MG63 (cell line): ENCODE results near the gene SEC62. TPM values are rescaled to one million over a fixed set of nuclear protein-coding genes. Genes with fewer than 3 reads are reported as not detected.

Source experiments
- DNase-seq: peaks from one replicate; pipeline ENCODE4 v3.0.0-alpha.2; 2020
- H3K27me3 ChIP-seq: fragments of 250-450 bp; sonication (Bioruptor Pico); 2 replicates; pipeline ENCODE4 v1.5.1; 2020; ENCODE audit warnings: mild to moderate bottlenecking, moderate library complexity
- H3K36me3 ChIP-seq: fragments of 250-450 bp; sonication (Bioruptor Pico); 2 replicates; pipeline ENCODE4 v1.5.1; 2020; ENCODE audit warnings: mild to moderate bottlenecking, moderate library complexity
- H3K4me3 ChIP-seq: fragments of 250-450 bp; sonication (Bioruptor Pico); 2 replicates; pipeline ENCODE4 v1.5.1; 2020; ENCODE audit warnings: mild to moderate bottlenecking, moderate library complexity
- H3K9me3 ChIP-seq: fragments of 250-450 bp; sonication (Bioruptor Pico); 2 replicates; pipeline ENCODE4 v1.5.1; 2020; ENCODE audit warnings: mild to moderate bottlenecking, moderate library complexity
- total RNA-seq: library from RNA; depleted of rRNA; stranded (reverse); fragments of >200 nt; shearing (Covaris generic); gene quantifications from 2 replicates; pipeline ENCODE4 v1.2.3, GENCODE V29; 2014; ENCODE audit warnings: low replicate concordance; rRNA removed

Gene SEC62
- total RNA-seq, 1 experiment from 2014 or later, result 12.2 TPM

DNA sequence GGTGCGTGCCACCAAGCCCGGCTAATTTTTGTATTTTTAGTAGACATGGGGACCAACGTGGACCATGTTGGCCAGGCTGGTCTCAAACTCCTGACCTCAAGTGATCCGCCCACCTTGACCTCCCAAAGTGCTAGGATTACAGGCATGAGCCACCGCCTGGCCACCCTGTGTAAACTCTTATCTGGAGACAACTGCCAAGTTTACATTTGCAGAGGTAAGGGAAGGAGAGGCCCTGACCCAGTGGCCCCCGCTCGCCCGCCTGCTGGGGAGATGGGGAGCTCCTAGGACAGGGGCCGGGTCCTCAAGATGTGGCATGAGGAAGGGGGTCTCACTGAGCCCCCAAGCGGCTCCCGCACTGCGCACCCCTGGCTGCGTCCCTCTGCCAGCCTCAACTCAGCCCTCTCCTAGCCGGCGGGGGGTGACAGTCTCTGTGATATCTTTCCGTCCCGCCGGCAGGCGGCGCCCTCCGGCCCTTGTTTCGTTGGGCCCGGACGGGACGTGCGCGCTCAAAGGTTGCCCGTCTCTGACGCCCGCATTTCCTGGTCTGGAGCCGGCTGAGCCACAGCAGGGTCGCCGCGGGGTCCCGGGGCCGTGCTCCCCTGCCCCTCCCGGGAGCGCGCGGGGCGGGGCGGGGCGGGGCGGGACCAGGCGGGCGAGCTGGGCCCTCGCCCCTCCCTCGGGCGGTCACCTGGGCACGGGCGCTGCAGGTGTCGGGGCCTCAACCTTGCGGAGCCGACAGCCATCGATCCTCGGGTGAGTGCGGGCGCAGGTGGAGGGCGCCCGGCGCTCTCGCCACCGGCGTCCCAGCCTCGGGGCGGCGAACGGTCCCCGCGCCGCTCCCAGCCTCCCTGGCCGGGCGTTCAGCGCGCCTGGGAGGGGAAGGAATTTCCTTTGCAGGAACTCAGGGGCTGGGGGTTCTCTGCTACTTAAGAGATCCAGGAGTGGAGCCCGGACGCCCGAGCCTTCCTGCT is 71.1 kb downstream of the SEC62 start, which contains the start of gene GPR160:
Gene GPR160 (plus strand): TSS at position 533 of the 971 bp plus-strand sequence. CDS start 45,978 bp downstream, outside the sequence.
- H3K4me3 ChIP-seq, result peak within 1 kb of the TSS; percentile 42

DNA sequence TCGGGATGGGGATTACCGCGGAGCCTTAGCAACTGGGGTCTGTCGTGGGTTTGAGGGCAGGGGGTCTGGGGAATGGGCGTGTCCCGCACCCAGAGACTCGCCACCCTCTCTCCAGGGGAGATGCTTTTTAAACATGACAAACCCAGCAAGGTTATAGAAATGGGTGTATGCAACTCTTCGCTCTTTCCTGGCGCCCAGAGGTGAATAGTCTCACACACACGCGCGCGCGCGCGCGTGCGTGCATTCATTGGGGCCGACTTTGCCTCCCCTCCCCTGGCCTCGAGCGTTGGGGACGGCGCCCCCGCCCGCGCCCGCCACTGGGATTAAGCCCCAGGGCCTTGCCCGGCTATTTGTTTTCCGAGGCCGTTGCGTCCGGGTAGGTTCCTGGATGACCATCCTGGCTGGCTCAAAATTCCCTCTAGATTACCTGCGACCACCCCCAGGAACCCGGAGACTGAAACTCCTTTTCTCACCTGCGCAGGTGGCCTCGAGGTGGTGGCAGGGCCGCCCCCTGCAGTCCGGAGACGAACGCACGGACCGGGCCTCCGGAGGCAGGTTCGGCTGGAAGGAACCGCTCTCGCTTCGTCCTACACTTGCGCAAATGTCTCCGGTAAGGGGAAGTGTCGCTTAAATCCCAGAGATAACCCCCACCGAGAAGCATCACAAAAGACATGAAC is 72.0 kb downstream of the SEC62 start:
- Histone ChIP-seq H3K4me3 (peak overlapping the region; percentile 42), H3K27me3 (peaks cover 21% of the 10 kb centered on the region), H3K36me3 (no peaks in the 10 kb centered on the region), H3K9me3 (no peaks in the 10 kb centered on the region)
- no peak for DNase-seq

More for the DNA sequence above, 71.1 kb downstream of the SEC62 start, which contains the start of gene GPR160:
- no peaks in the 10 kb centered on the region for H3K9me3 ChIP-seq
- H3K36me3 ChIP-seq, result no peaks in the 10 kb centered on the region
- peaks cover 21% of the 10 kb centered on the region for H3K27me3 ChIP-seq
- DNase-seq, result peak; percentile 74

DNA sequence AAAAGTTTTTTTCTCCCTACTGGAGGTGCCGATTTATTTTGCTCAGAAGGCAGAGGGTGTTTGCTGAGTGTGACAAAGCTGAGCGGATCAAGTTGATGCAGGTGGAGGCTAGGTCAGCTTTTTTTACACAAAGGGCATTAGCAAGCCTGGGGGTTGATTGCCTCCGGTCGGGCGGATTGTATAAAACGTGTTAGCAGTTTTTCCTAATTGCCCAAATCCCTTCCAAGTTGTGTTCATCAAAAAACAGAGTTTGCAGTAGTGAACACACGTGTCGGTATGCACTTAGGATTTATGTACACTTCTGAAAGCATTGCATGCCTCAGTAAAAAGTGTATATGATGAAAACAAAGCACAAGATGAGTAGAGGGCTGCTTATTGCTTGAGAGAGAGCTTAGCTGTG is 73.8 kb downstream of the SEC62 start:
- Histone ChIP-seq H3K27me3 (peaks cover 21% of the 10 kb centered on the region), H3K36me3 (no peaks in the 10 kb centered on the region), H3K4me3 (no peak overlapping the region), H3K9me3 (no peaks in the 10 kb centered on the region)
- DNase-seq, result no peak

DNA sequence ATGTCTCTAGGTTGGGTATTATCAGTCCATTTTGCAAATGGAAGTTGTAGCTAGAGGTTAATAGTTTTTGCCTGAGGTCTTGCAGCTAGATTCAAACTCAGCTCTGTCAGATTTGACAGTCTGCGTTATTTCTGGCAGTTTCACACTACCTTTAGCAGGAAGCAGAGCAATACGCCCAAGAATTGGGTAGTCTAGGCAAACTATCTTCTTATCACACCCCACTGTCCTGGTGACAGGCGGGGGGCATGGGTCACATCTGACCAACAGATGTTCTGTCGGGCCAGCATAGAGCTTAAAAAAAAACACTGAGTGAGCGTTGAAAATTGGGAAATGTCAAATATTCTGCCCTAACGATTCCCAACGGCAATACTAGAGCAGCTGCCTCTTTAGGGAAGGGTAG is 76.9 kb downstream of the SEC62 start:
- Histone ChIP-seq H3K4me3 (no peak overlapping the region), H3K9me3 (no peaks in the 10 kb centered on the region), H3K27me3 (peaks cover 16% of the 10 kb centered on the region), H3K36me3 (no peaks in the 10 kb centered on the region)
- DNase-seq, result no peak

DNA sequence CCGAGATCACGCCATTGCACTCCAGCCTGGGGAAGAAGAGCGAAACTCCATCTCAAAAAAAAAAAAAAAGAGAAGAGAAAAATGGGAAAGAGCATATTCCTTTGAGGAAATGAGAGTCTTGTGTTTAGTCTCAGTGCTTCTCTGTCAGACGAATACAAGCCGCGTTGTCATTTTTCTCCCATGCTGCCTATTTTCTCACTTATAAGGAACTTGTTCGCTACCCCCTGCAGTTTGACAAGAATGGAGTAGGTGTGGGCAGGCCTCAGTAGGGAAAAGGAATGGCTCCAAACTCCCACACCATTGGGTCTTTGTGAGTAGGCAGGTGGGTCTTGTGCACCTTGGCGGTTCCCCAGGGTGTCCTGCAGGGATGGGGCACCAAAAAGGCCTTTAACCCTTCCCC is 77.7 kb downstream of the SEC62 start:
- no peak overlapping the region for H3K4me3 ChIP-seq
- no peaks in the 10 kb centered on the region for H3K9me3 ChIP-seq
- no peaks in the 10 kb centered on the region for H3K36me3 ChIP-seq
- peaks cover 10% of the 10 kb centered on the region for H3K27me3 ChIP-seq
- no peak for DNase-seq

DNA sequence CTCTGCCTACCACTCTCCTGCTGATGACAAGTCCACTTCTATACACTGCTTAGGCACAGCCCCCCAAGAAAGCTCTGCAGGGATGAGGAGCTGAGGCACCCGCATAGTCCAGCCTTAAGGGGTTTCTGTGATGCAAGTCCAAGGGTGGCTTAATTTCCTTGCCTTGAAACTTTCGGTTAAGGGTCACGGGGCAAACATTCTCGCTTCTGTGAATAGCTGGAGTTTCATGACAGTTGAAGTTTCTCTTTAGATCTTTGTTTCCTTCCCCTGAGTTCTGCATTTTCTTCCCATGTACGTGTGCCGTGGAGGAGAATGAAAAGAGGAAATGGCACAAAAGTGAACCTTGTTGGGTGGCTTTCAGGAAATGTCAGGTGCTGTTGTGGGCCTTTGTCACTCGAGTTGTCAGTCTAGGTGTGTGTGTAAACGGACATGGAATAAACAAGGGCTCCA is 78.2 kb downstream of the SEC62 start:
- DNase-seq, result no peak
- Histone ChIP-seq H3K9me3 (no peaks in the 10 kb centered on the region), H3K4me3 (no peak overlapping the region), H3K36me3 (no peaks in the 10 kb centered on the region), H3K27me3 (peaks cover 8% of the 10 kb centered on the region; the same call in 1 of the 2 replicates)

DNA sequence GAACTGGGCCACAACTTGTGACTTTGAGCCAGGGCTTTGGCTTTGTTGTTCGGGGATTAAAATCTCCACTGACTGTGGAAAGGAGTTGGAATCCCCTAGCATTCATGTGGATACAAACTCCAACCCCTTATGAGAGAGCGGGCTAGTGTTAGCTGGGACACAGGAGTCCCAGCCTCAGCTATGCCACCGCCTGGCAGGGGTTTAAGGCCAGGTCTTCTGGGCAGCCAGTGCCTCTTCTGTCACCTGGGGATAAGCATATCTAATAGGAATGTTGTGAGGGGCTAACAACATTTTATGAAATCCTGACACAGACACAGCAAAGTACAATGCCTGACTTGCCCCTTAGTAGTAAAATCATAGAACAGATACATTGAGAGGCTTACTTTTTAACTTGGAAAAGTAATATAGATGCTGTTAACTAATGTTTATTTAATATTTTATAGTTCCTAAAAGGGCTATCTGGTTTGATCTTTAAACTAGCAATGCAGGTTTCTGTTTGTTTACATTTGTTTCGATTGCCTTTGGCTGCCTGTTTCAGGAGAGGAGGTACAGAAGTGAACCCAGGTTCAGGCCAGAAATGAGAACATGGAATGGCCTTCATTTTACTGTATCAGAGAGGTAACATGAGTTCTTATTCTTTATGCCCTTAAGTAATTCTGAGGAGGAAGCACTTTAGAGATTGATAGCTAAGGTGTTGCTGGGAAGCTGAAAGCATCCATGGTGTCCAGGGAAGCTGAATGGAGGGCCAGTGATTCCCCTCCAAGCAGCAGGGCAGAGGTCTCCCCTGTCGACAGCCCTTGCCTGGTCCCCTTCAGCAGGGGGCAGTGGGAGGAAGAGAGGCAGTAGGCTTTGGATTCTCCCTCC is 79.9 kb downstream of the SEC62 start:
- no peaks in the 10 kb centered on the region for H3K27me3 ChIP-seq
- H3K36me3 ChIP-seq, result no peaks in the 10 kb centered on the region
- DNase-seq, result no peak
- H3K9me3 ChIP-seq, result no peaks in the 10 kb centered on the region
- no peak overlapping the region for H3K4me3 ChIP-seq

DNA sequence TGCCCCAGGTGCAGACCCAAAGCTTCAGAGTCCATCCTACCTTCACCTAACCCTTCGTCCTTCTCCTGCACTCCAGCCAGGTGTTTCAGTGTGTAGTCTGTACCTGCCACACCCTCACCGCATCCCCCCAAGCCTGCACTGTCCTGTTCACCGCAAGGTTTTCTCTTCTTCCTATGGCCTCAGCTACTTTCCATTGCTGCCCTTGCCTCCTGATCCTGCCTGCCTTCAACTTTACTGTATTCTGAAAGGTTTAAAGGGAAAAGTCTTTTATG is 80.5 kb downstream of the SEC62 start:
- H3K9me3 ChIP-seq, result no peaks in the 10 kb centered on the region
- no peaks in the 10 kb centered on the region for H3K36me3 ChIP-seq
- H3K27me3 ChIP-seq, result no peaks in the 10 kb centered on the region
- no peak for DNase-seq
- no peak overlapping the region for H3K4me3 ChIP-seq

Other genes starting within 250 kb of the SEC62 start
- gene TERC, start 201.7 kb upstream of the SEC62 start, total RNA-seq, result 149 and 154 TPM in 2 replicates
- 4.3 and 6.0 TPM in 2 replicates for gene ACTRT3, start 197.2 kb upstream of the SEC62 start, total RNA-seq
- gene MYNN, start 193.4 kb upstream of the SEC62 start, total RNA-seq, result 22.9 and 33.0 TPM in 2 replicates
- gene LRRIQ4, start 153.9 kb upstream of the SEC62 start, total RNA-seq, result not detected in 2 replicates
- gene LRRC34, start 153.9 kb upstream of the SEC62 start, total RNA-seq, result 3.9 and 12.2 TPM in 2 replicates
- not detected in 2 replicates for gene LRRC31, start 96.9 kb upstream of the SEC62 start, total RNA-seq
- not detected in 2 replicates for gene SAMD7, start 55.2 kb upstream of the SEC62 start, total RNA-seq
- gene GPR160, start 71.2 kb downstream of the SEC62 start, total RNA-seq, result 1.3 and 4.3 TPM in 2 replicates
- gene PHC3, start 214.9 kb downstream of the SEC62 start, total RNA-seq, result 9.5 and 11.1 TPM in 2 replicates